Measurements from ENCODE around the gene PRPF19. TPM values are rescaled to one million over a fixed set of nuclear protein-coding genes. Genes with fewer than 3 reads are reported as not detected.

Gene PRPF19
- total and polyA plus RNA-seq, 2 of the 13 experiments (the other 11 are each of a cell fraction or from before 2014, with no cell fraction given) = 27.4 to 91.1 TPM

- TF ChIP-seq PLRG1 (conservative IDR thresholded peaks at IDR 0.05) (no peak), HDAC2 (CRISPR knock-in tag; IDR thresholded peaks at IDR 0.05) (peak; percentile 99), ZNF800 (CRISPR knock-in tag; IDR thresholded peaks at IDR 0.05) (peak; percentile 27; the same call in 1 of the 2 replicates), ZNF772 (CRISPR knock-in tag; IDR thresholded peaks at IDR 0.05) (peak; percentile 96), MIXL1 (CRISPR knock-in tag; IDR thresholded peaks at IDR 0.05) (peak; percentile 96), MNT (IDR thresholded peaks at IDR 0.05) (peak; percentile 58; the same call in 1 of the 2 replicates), ZNF18 (CRISPR knock-in tag; IDR thresholded peaks at IDR 0.05; ENCODE audit: insufficient replicate concordance) (peak; percentile 91), NR1H2 (CRISPR knock-in tag; IDR thresholded peaks at IDR 0.05; ENCODE audit: borderline replicate concordance, low read depth) (no peak; the same call in 1 of the 2 replicates), ZNF562 (CRISPR knock-in tag; IDR thresholded peaks at IDR 0.05; ENCODE audit: borderline replicate concordance) (no peak), SRSF4 (IDR thresholded peaks at IDR 0.05; ENCODE audit: low read depth, low read length, poor library complexity, severe bottlenecking) (no peak), FUBP1 (CRISPR knock-in tag; IDR thresholded peaks at IDR 0.05; ENCODE audit: borderline replicate concordance) (peak; percentile 82; the same call in 1 of the 2 replicates), HNF4A (CRISPR knock-in tag; IDR thresholded peaks at IDR 0.05) (peak; percentile 87), RBAK (CRISPR knock-in tag; IDR thresholded peaks at IDR 0.05) (no peak), POGK (CRISPR knock-in tag; conservative IDR thresholded peaks at IDR 0.05) (peak; percentile 87), ZNF614 (CRISPR knock-in tag; IDR thresholded peaks at IDR 0.05; ENCODE audit: borderline replicate concordance) (peak; percentile 94), ZNF7 (CRISPR knock-in tag; IDR thresholded peaks at IDR 0.05) (no peak), NBN (conservative IDR thresholded peaks at IDR 0.05) (no peak), ZNF34 (CRISPR knock-in tag; IDR thresholded peaks at IDR 0.05; ENCODE audit: borderline replicate concordance) (no peak), SUZ12 (IDR thresholded peaks at IDR 0.05; ENCODE audit: low read depth, low read length) (no peak)
Measured at GRCh38 chr11:60880643-60881282, 25.6 kb downstream of the PRPF19 start (continued).

All from HepG2 (cell line).